ENCODE measurements around the gene SLC1A7.

DNA sequence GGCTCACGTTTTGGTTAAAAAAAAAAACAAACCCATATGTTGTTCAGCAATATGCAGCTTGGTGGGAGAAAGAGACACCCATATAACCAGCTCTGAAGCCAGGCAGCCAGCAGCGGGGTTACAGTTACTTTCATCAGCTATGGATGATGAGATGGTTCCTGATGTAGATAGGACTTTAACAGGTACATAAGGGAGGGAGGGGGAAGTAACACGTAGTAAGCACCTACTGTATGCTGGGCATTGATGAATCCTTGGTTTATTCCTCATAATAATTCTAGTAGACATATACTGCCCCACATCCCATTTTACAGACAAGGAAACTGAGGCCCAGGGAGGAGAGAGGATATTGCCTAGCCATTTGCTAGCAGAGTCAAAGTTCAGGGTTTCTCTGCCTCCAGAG lies 2.0 kb downstream of the SLC1A7 start:
- TF ChIP-seq SAFB2 (CRISPR knock-in tag; IDR thresholded peaks at IDR 0.05; ENCODE audit: borderline replicate concordance, low read depth) (no peak), ARHGAP35 (CRISPR knock-in tag; IDR thresholded peaks at IDR 0.05; ENCODE audit: borderline replicate concordance) (no peak)

Data from HepG2 (cell line).